ENCODE results near the gene FRAS1.

The FRAS1 gene

GRCh38 chr4:78323439-78323838 is 266.3 kb downstream of the FRAS1 start:
- TF ChIP-seq TAF1 (IDR thresholded peaks at IDR 0.05; ENCODE audit: borderline replicate concordance, insufficient read depth, low read length) (no peak), REST (IDR thresholded peaks at IDR 0.05; ENCODE audit: insufficient read depth in 1 of 2, low read depth in 2 of 2, low read length in 2 of 2) (no peak), POLR2AphosphoS5 (IDR thresholded peaks at IDR 0.05; ENCODE audit: low read depth, low read length) (no peak), FOXP2 (optimal IDR thresholded peaks at IDR 0.05; ENCODE audit: borderline replicate concordance, extremely low read depth, extremely low read length, insufficient read depth) (no peak), SIN3A (IDR thresholded peaks at IDR 0.05; ENCODE audit: borderline replicate concordance, insufficient read depth, low read length) (no peak)

- no peak for TF ChIP-seq TAF1 (IDR thresholded peaks at IDR 0.05; ENCODE audit: borderline replicate concordance, insufficient read depth, low read length)
- TF ChIP-seq FOXP2 (optimal IDR thresholded peaks at IDR 0.05; ENCODE audit: borderline replicate concordance, extremely low read depth, extremely low read length, insufficient read depth) = no peak
- TF ChIP-seq REST (IDR thresholded peaks at IDR 0.05; ENCODE audit: insufficient read depth in 1 of 2, low read depth in 2 of 2, low read length in 2 of 2) = no peak
- TF ChIP-seq SIN3A (IDR thresholded peaks at IDR 0.05; ENCODE audit: borderline replicate concordance, insufficient read depth, low read length) = no peak
- no peak for TF ChIP-seq POLR2AphosphoS5 (IDR thresholded peaks at IDR 0.05; ENCODE audit: low read depth, low read length)
These were observed 267.5 kb downstream of the FRAS1 start for GRCh38 chr4:78324625-78325024.

- TF ChIP-seq REST (IDR thresholded peaks at IDR 0.05; ENCODE audit: insufficient read depth in 1 of 2, low read depth in 2 of 2, low read length in 2 of 2) (no peak), SIN3A (IDR thresholded peaks at IDR 0.05; ENCODE audit: borderline replicate concordance, insufficient read depth, low read length) (no peak), FOXP2 (optimal IDR thresholded peaks at IDR 0.05; ENCODE audit: borderline replicate concordance, extremely low read depth, extremely low read length, insufficient read depth) (no peak), POLR2AphosphoS5 (IDR thresholded peaks at IDR 0.05; ENCODE audit: low read depth, low read length) (no peak), TAF1 (IDR thresholded peaks at IDR 0.05; ENCODE audit: borderline replicate concordance, insufficient read depth, low read length) (no peak)
These were observed 268.4 kb downstream of the FRAS1 start for GRCh38 chr4:78325271-78326157.

GRCh38 chr4:78331186-78331585 is 274.1 kb downstream of the FRAS1 start:
- no peak for TF ChIP-seq FOXP2 (optimal IDR thresholded peaks at IDR 0.05; ENCODE audit: borderline replicate concordance, extremely low read depth, extremely low read length, insufficient read depth)
- no peak for TF ChIP-seq POLR2AphosphoS5 (IDR thresholded peaks at IDR 0.05; ENCODE audit: low read depth, low read length)
- TF ChIP-seq SIN3A (IDR thresholded peaks at IDR 0.05; ENCODE audit: borderline replicate concordance, insufficient read depth, low read length) = no peak
- TF ChIP-seq TAF1 (IDR thresholded peaks at IDR 0.05; ENCODE audit: borderline replicate concordance, insufficient read depth, low read length) = no peak
- TF ChIP-seq REST (IDR thresholded peaks at IDR 0.05; ENCODE audit: insufficient read depth in 1 of 2, low read depth in 2 of 2, low read length in 2 of 2) = no peak

All from PFSK-1 (cell line).